ENCODE measurements around the gene ZFAND3. TPM values are rescaled to one million over a fixed set of nuclear protein-coding genes. Genes with fewer than 3 reads are reported as not detected.

ZFAND3 gene
- polyA plus RNA-seq, 3 donors, result 11.5 to 21.1 (median 11.7) TPM

GRCh38 chr6:38170666-38171355 is 351.3 kb downstream of the ZFAND3 start:
- Histone ChIP-seq H3K27ac (ENCODE audit: low read depth in 1 of 2, low read length in 2 of 2) (no peak overlapping the region), H3K27me3 (ENCODE audit: control insufficient read depth in 2 of 2, insufficient read depth in 2 of 2, low read length in 2 of 2) (no peaks in the 10 kb centered on the region), H3K36me3 (replicated peaks in 1 of 2; ENCODE audit: control insufficient read depth in 1 of 2, insufficient read depth in 2 of 2, low read length in 2 of 2) (no peaks in the 10 kb centered on the region), H3K4me1 (ENCODE audit: control insufficient read depth in 1 of 2, insufficient read depth in 2 of 2, low read length in 2 of 2) (no peaks in the 10 kb centered on the region), H3K4me2 (replicated peaks; ENCODE audit: extremely low read depth, low read length, poor library complexity, severe bottlenecking) (no peak overlapping the region), H3K79me2 (ENCODE audit: insufficient read depth, low read length) (no peaks in the 10 kb centered on the region), H4K20me1 (ENCODE audit: insufficient read depth, low read length) (no peaks in the 10 kb centered on the region), H3K9me3 (replicated peaks in 1 of 2; ENCODE audit: control insufficient read depth in 1 of 2, insufficient read depth in 1 of 2, low read length in 2 of 2) (no peaks in the 10 kb centered on the region), H3K9ac (ENCODE audit: insufficient read depth, low read length, poor library complexity, severe bottlenecking) (no peak overlapping the region), H2AFZ (ENCODE audit: insufficient read depth, low read depth, low read length, poor library complexity, severe bottlenecking) (no peak overlapping the region), H3K4me3 (replicated peaks in 1 of 3; ENCODE audit: low read depth in 2 of 3, low read length in 3 of 3) (no peak overlapping the region)
- intact Hi-C loops (cut with micrococcal nuclease), result no loop called here
- H3K4me3 Mint-ChIP-seq, result no peak overlapping the region
- peak overlapping the region in 1 of 7 donors; percentile 59 for H3K27ac Mint-ChIP-seq
- WGBS (ENCODE audit: insufficient coverage), result 93% methylated on average over 9 of the region's 14 CpGs
- no peak for DNase-seq
- H3K4me1 Mint-ChIP-seq, result no peaks in the 10 kb centered on the region
- peaks cover 11 to 20% of the 10 kb centered on the region in 2 donors for H3K36me3 Mint-ChIP-seq
- H3K9me3 Mint-ChIP-seq, result no peaks in the 10 kb centered on the region
- peaks cover 0 to 5% (median 0%) of the 10 kb centered on the region in 3 donors for H3K27me3 Mint-ChIP-seq (ENCODE audit: low read depth in 3 of 3)
- TF ChIP-seq, protein P1, sequence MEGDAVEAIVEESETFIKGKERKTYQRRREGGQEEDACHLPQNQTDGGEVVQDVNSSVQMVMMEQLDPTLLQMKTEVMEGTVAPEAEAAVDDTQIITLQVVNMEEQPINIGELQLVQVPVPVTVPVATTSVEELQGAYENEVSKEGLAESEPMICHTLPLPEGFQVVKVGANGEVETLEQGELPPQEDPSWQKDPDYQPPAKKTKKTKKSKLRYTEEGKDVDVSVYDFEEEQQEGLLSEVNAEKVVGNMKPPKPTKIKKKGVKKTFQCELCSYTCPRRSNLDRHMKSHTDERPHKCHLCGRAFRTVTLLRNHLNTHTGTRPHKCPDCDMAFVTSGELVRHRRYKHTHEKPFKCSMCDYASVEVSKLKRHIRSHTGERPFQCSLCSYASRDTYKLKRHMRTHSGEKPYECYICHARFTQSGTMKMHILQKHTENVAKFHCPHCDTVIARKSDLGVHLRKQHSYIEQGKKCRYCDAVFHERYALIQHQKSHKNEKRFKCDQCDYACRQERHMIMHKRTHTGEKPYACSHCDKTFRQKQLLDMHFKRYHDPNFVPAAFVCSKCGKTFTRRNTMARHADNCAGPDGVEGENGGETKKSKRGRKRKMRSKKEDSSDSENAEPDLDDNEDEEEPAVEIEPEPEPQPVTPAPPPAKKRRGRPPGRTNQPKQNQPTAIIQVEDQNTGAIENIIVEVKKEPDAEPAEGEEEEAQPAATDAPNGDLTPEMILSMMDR (IDR thresholded peaks at IDR 0.05), result no peak

GRCh38 chr6:38171997-38172738 is 352.6 kb downstream of the ZFAND3 start:
- no peak overlapping the region for H3K27ac ChIP-seq (ENCODE audit: low read depth in 1 of 2, low read length in 2 of 2)
- Mint-ChIP-seq H3K4me1 (no peaks in the 10 kb centered on the region), H3K36me3 (peaks cover 12 to 24% of the 10 kb centered on the region in 2 donors), H3K27ac (no peak overlapping the region), H3K4me3 (no peak overlapping the region), H3K9me3 (no peaks in the 10 kb centered on the region), H3K27me3 (ENCODE audit: low read depth in 3 of 3) (peaks cover 0 to 7% (median 1%) of the 10 kb centered on the region in 3 donors)
- H3K27me3 ChIP-seq (ENCODE audit: control insufficient read depth in 2 of 2, insufficient read depth in 2 of 2, low read length in 2 of 2), result no peaks in the 10 kb centered on the region
- TF ChIP-seq, protein P1 (IDR thresholded peaks at IDR 0.05), result no peak
- no peaks in the 10 kb centered on the region for H3K36me3 ChIP-seq (replicated peaks in 1 of 2; ENCODE audit: control insufficient read depth in 1 of 2, insufficient read depth in 2 of 2, low read length in 2 of 2)
- H4K20me1 ChIP-seq (ENCODE audit: insufficient read depth, low read length), result no peaks in the 10 kb centered on the region
- 82% methylated on average over 7 of the region's 13 CpGs for WGBS (ENCODE audit: insufficient coverage)
- no peak for DNase-seq
- no peaks in the 10 kb centered on the region for H3K9me3 ChIP-seq (replicated peaks in 1 of 2; ENCODE audit: control insufficient read depth in 1 of 2, insufficient read depth in 1 of 2, low read length in 2 of 2)
- intact Hi-C loops (cut with micrococcal nuclease), result no loop called here
- no peak overlapping the region for H3K4me3 ChIP-seq (replicated peaks in 1 of 3; ENCODE audit: low read depth in 2 of 3, low read length in 3 of 3)
- no peak overlapping the region for H3K4me2 ChIP-seq (replicated peaks; ENCODE audit: extremely low read depth, low read length, poor library complexity, severe bottlenecking)
- H3K79me2 ChIP-seq (ENCODE audit: insufficient read depth, low read length), result no peaks in the 10 kb centered on the region
- H3K9ac ChIP-seq (ENCODE audit: insufficient read depth, low read length, poor library complexity, severe bottlenecking), result no peak overlapping the region
- H3K4me1 ChIP-seq (ENCODE audit: control insufficient read depth in 1 of 2, insufficient read depth in 2 of 2, low read length in 2 of 2), result no peaks in the 10 kb centered on the region
- no peak overlapping the region for H2AFZ ChIP-seq (ENCODE audit: insufficient read depth, low read depth, low read length, poor library complexity, severe bottlenecking)

Data from CD14-positive monocyte (primary cell).